ENCODE results near the gene DCPS. TPM values are rescaled to one million over a fixed set of nuclear protein-coding genes. Genes with fewer than 3 reads are reported as not detected.

DCPS gene
- total RNA-seq, 1 donor from 2014 or later, result 11.3 TPM

DNA sequence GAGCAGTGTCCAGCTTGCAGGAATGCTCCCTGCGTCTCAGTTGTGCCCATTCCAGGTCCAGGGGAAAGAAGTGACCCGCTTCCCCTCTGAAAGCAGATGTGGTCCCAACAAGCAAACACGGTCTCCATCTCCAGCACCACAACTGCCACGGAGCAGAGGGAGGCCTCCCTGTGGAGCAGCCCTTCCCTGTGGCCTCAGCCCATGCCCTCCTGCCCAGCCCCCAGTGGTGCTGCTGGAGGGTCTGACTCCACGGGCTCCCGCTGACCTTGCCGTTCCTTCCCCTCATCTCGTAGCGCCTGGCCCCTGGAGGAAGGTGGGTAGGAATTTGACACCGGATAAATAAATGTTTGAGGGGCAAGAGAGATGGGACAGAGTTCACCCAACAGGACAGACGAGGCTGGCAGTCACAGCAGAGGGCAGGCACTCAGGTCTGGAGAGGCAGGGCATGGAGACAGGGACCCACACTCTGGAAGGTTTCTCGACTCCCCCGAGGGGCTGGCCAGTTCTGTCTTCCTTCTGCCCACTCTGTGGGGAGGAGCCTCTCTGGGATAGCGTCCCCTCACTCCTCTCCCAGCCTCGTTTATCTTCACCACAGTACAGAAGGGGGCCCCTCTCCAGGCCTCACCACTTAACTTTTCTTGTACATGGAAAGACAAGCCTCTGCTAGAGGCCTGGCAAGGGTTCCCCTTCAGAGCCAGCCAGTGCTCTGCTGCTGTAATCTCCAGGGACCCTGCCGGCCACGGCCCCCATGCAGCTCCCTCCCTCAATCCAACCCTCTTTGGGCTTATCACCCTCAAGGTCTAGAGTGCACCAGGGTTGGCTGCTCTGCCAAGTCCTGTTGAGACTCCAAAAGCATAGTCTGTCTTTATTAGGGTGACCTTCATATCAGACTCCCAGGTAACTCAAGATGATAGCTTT lies 44.1 kb downstream of the DCPS start:
- peaks cover 18% of the 10 kb centered on the region for H4K20me1 ChIP-seq (ENCODE audit: insufficient read depth, low read length)
- H2AFZ ChIP-seq (ENCODE audit: low read depth, low read length), result no peak overlapping the region
- no peak for DNase-seq (ENCODE audit: low read depth)
- no peak overlapping the region for H3K9ac ChIP-seq (ENCODE audit: low read length)
- Mint-ChIP-seq H3K27ac (ENCODE audit: unreplicated experiment) (no peak overlapping the region), H3K9me3 (ENCODE audit: unreplicated experiment) (no peaks in the 10 kb centered on the region), H3K36me3 (ENCODE audit: low read depth, unreplicated experiment) (peaks cover 9% of the 10 kb centered on the region), H3K4me1 (ENCODE audit: low read depth, unreplicated experiment) (peaks cover 12% of the 10 kb centered on the region), H3K4me3 (ENCODE audit: unreplicated experiment) (no peak overlapping the region), H3K27me3 (ENCODE audit: low read depth, unreplicated experiment) (no peaks in the 10 kb centered on the region)
- peaks cover 16% of the 10 kb centered on the region for H3K4me1 ChIP-seq (ENCODE audit: insufficient read depth, low read length)
- H3K36me3 ChIP-seq (ENCODE audit: insufficient read depth, low read length), result no peaks in the 10 kb centered on the region
- H3K4me2 ChIP-seq (ENCODE audit: low read length), result no peak overlapping the region
- TF ChIP-seq, protein P1, sequence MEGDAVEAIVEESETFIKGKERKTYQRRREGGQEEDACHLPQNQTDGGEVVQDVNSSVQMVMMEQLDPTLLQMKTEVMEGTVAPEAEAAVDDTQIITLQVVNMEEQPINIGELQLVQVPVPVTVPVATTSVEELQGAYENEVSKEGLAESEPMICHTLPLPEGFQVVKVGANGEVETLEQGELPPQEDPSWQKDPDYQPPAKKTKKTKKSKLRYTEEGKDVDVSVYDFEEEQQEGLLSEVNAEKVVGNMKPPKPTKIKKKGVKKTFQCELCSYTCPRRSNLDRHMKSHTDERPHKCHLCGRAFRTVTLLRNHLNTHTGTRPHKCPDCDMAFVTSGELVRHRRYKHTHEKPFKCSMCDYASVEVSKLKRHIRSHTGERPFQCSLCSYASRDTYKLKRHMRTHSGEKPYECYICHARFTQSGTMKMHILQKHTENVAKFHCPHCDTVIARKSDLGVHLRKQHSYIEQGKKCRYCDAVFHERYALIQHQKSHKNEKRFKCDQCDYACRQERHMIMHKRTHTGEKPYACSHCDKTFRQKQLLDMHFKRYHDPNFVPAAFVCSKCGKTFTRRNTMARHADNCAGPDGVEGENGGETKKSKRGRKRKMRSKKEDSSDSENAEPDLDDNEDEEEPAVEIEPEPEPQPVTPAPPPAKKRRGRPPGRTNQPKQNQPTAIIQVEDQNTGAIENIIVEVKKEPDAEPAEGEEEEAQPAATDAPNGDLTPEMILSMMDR (IDR thresholded peaks at IDR 0.05; ENCODE audit: insufficient read depth, low read depth, low read length), result no peak
- no peak for TF ChIP-seq EZH2 (IDR thresholded peaks at IDR 0.05; ENCODE audit: insufficient read depth, low read length)
- H3K79me2 ChIP-seq (ENCODE audit: insufficient read depth, low read length), result peaks cover 28% of the 10 kb centered on the region
- H3K27ac ChIP-seq (ENCODE audit: low read depth, low read length), result no peak overlapping the region
- no peaks in the 10 kb centered on the region for H3K27me3 ChIP-seq (ENCODE audit: insufficient read depth, low read length)
- H3K9me3 ChIP-seq (ENCODE audit: insufficient read depth, low read depth, low read length), result no peaks in the 10 kb centered on the region
- FAIRE-seq, result no peak
- H3K4me3 ChIP-seq (ENCODE audit: insufficient read depth, low read depth, low read length), result no peak overlapping the region

DNA sequence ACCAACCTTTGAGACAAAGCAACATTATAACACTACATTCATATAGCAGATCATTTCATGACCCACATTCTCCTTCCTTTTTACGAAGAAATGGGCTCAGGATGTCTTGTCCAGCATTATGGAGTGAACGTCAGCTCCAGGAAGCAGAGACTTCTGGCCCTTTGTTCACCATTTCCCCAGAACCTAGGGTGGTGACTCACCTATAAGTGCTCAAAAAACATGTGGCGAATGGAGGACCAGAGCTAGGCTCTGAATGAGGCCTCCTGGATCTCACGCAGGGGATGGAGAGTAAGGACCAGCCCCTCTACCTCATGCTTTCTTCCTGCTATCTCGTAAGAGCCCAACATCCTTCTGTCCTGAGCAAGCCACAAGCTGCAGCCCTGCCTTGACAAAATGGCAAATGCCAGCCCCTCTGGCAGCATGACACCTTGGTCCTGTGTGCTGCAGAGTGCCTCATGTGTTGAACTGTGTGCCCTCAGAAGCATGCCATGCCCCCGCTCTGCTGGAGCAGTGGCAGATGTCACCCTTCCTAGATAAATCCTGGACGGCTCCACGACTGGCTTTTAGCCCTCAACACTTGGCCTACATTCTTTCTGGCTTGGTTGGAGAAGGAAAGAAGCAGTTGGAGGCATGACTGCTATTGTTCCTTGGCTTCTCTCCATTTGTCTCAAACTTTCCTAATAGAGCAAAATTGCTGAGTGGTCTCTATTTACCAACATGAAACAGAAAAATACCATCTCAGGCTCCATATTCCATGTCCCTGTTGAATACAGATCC lies 45.1 kb downstream of the DCPS start:
- H3K9me3 Mint-ChIP-seq (ENCODE audit: unreplicated experiment), result no peaks in the 10 kb centered on the region
- no peak overlapping the region for H3K4me2 ChIP-seq (ENCODE audit: low read length)
- H3K4me3 ChIP-seq (ENCODE audit: insufficient read depth, low read depth, low read length), result no peak overlapping the region
- H3K27ac ChIP-seq (ENCODE audit: low read depth, low read length), result no peak overlapping the region
- no peaks in the 10 kb centered on the region for H3K36me3 ChIP-seq (ENCODE audit: insufficient read depth, low read length)
- H3K27ac Mint-ChIP-seq (ENCODE audit: unreplicated experiment), result no peak overlapping the region
- H3K27me3 Mint-ChIP-seq (ENCODE audit: low read depth, unreplicated experiment), result no peaks in the 10 kb centered on the region
- TF ChIP-seq, protein P1 (IDR thresholded peaks at IDR 0.05; ENCODE audit: insufficient read depth, low read depth, low read length), result no peak
- TF ChIP-seq EZH2 (IDR thresholded peaks at IDR 0.05; ENCODE audit: insufficient read depth, low read length), result no peak
- H3K4me1 Mint-ChIP-seq (ENCODE audit: low read depth, unreplicated experiment), result peaks cover 22% of the 10 kb centered on the region
- DNase-seq (ENCODE audit: low read depth) (no peak), FAIRE-seq (no peak)
- no peaks in the 10 kb centered on the region for H3K27me3 ChIP-seq (ENCODE audit: insufficient read depth, low read length)
- peaks cover 10% of the 10 kb centered on the region for H3K36me3 Mint-ChIP-seq (ENCODE audit: low read depth, unreplicated experiment)
- H3K4me3 Mint-ChIP-seq (ENCODE audit: unreplicated experiment), result no peak overlapping the region
- no peak overlapping the region for H2AFZ ChIP-seq (ENCODE audit: low read depth, low read length)
- H3K9me3 ChIP-seq (ENCODE audit: insufficient read depth, low read depth, low read length), result no peaks in the 10 kb centered on the region
- H4K20me1 ChIP-seq (ENCODE audit: insufficient read depth, low read length), result peaks cover 18% of the 10 kb centered on the region
- H3K79me2 ChIP-seq (ENCODE audit: insufficient read depth, low read length), result peaks cover 28% of the 10 kb centered on the region
- H3K4me1 ChIP-seq (ENCODE audit: insufficient read depth, low read length), result peaks cover 24% of the 10 kb centered on the region
- H3K9ac ChIP-seq (ENCODE audit: low read length), result no peak overlapping the region

Data from astrocyte (in vitro differentiated cells and primary cell).